GM20000 (cell line): ENCODE data around the gene CAP2.

Source experiments
- DNase-seq: peaks from one replicate; pipeline ENCODE4 v3.0.0; 2012; ENCODE audit warnings: low spot score
- TF ChIP-seq, protein P1 (sequence below): IDR thresholded peaks from 2 replicates; pipeline ENCODE4 v1.5.1; 2012; ENCODE audit warnings: mild to moderate bottlenecking, control low read depth; ENCODE audit errors: extremely low read depth, missing control alignments

Gene CAP2

DNA sequence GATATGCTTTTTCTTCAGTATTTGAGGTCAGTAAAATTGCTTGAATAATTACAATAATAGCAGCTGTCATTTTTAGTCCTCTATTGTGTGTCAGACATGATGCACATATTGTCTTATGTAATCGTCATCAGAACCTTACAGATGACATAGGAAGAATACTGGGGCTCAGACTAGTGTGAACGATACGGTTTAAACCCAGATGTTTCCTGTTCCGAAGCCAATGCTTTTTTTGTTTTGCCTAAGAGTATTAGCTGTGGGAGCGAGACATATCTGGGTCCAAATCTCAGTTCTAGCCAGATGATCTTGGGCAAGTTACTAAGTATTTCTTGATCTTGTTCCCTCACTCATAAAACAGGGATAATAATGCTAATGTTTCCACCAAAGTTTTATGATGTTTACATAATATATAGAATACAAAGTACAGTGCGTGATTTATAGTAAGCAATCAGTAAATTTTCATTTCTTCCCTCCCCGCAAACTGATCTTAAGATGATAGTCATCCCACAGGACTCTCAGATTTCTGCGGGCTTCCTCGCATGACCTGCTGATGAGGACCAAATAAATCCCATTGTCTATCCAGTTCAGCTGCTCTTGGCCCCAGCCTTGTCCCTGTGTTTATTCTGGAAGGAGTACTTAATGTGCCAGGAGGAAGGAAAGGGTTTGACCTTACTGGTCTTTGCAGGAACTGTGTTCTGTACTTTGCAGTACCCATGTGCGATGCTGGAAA, 98.2 kb downstream of the CAP2 start:
- DNase-seq: no peak
- TF ChIP-seq, protein P1, sequence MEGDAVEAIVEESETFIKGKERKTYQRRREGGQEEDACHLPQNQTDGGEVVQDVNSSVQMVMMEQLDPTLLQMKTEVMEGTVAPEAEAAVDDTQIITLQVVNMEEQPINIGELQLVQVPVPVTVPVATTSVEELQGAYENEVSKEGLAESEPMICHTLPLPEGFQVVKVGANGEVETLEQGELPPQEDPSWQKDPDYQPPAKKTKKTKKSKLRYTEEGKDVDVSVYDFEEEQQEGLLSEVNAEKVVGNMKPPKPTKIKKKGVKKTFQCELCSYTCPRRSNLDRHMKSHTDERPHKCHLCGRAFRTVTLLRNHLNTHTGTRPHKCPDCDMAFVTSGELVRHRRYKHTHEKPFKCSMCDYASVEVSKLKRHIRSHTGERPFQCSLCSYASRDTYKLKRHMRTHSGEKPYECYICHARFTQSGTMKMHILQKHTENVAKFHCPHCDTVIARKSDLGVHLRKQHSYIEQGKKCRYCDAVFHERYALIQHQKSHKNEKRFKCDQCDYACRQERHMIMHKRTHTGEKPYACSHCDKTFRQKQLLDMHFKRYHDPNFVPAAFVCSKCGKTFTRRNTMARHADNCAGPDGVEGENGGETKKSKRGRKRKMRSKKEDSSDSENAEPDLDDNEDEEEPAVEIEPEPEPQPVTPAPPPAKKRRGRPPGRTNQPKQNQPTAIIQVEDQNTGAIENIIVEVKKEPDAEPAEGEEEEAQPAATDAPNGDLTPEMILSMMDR: no peak

DNA sequence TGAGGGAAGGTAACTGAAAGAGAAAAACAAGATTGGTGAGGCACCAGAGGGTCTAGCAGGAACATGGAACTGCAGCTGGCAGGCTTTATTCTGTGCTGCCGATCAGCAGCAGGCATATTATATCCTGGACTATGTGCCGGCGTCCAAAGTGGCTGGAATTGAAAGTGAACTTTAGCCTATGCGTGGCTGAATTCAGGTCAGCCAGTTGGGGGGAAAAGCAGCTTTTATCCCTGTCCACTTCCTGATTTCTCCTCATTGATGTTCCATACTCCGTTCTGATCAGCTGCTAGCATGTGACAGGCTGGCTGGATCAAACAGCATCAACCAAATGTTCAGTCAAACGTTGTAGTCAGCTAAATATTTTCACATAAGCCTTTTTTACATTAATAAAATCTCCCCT, 99.0 kb downstream of the CAP2 start:
- no peak for DNase-seq
- TF ChIP-seq, protein P1: no peak

DNA sequence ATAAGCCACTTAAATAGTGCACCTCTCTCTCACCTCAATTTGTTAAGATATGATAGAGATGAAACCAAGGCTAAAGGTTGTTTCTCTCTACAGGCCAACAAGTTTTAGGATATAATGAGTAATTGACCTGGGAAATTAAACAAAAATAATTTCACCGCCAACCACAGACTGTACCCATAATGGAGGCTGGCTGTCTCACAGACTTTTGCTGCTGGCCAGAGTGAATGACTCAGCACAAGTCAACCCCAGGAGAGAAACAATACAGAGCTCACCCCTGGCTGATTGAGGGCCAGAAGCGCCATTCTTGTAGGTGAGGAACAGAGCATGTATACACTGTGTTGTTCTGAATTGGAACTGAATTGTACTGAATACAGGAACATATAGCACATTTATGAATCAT, 99.9 kb downstream of the CAP2 start:
- DNase-seq: no peak
- TF ChIP-seq, protein P1: no peak

DNA sequence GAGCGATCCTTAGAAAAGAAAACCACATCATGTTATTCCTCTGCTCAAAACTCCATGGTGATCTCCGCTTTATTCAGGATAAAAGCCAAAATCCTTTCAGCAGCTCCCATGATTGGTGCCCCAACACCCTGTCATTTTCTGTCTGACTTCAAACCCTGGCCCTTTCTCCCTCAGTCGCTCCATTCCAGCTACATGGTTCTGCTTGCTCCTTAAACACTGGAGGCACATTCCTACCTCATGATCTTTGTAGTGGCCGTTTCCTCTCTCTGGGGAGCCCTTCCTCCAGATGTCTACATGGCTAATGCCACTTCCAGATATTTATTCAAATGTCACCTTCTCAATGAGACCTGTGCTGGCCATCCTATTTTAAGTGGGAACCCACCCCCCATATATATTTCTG, 100.8 kb downstream of the CAP2 start:
- TF ChIP-seq, protein P1: no peak
- no peak for DNase-seq

DNA sequence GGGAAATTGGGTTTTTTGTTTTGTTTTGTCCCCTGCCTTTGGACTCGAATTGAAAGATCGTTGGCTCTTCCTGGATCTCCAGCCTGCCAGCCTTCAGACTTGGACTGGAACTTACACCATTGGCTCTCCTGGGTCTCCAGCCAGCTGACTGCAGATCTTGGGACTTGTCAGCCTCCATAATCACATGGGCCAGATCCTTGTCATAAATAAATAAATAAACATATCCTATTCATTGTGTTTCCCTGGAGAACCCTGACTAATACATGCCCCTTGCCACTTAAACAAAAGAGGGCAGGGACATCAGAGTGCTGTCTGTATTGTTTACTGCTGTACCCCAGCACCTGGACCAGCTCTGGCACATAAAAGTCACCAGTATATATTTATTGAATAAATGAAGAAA, 101.5 kb downstream of the CAP2 start:
- TF ChIP-seq, protein P1: no peak
- no peak for DNase-seq

DNA sequence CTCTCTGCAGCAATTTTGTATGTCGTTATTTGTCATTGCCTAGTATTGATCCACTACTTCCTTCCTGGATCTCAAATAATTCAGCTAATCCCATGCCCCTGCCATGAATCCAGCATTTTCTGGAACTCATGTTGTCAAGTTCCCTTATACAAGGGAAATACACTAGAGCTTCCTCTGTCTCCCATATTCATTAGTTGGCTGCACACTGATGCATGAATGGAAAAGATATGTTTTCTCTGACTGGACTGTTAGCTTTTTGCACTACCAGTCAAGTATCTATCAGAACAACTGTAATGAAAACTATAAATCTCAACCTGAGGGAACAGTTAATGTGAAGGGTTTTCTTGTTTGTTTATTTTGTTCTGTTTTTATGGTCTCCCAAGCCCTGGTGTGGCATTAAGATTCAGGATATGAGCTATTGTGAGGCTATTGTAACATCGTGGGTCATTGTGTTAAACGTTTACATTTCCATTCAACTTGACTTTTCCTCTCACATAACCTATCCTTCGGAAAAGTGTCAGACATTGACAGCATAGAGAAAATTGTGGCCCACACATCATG, 104.2 kb downstream of the CAP2 start:
- TF ChIP-seq, protein P1: no peak
- DNase-seq: no peak

DNA sequence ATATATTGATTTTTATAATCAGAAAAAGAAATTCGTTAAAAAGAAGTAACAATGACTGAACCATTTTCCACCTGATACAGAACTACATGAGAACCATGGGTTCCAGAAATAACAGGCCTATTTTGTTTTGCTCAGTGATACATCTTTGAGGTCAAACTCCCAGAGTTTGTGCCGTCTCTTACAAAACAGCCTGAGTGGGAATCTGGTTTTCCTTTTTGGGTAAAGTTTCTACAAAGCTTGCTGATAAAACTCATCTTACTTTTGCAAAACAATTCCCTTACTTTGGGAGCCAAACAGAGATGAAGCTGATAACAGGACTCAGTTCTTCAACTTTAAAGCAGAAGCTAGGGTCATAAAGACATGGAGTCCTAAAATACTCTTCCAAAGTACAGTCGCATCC, 108.0 kb downstream of the CAP2 start:
- no peak for DNase-seq

More for the DNA sequence above, 108.0 kb downstream of the CAP2 start:
- TF ChIP-seq, protein P1: no peak
